Measurements from ENCODE around the gene NELL2. TPM values are rescaled to one million over a fixed set of nuclear protein-coding genes. Genes with fewer than 3 reads are reported as not detected.
"Not testable (repeated sequence)": the region's sequence is repeated elsewhere in the genome, so short reads cannot be mapped to it uniquely, and the experiment has no call there.

The NELL2 gene
- total and polyA plus RNA-seq, 2 experiments from 2014 or later = not detected

- H3K9me2 ChIP-seq (ENCODE audit: insufficient read depth) = no peaks in the 10 kb centered on the region
- in situ Hi-C loops (cut with MboI) = no loop called here
- WGBS, 2 experiments (ENCODE audit: low coverage in 1 of 2, low lambda C conversion rate in 2 of 2, missing lambda C conversion rate in 2 of 2) = 48 to 56% methylated on average over 5 of the region's 5 CpGs
- H2AFZ ChIP-seq = no peak overlapping the region
- H4K20me1 ChIP-seq (ENCODE audit: insufficient read depth) = no peaks in the 10 kb centered on the region
- DNase-seq = no peak
- H3K36me3 ChIP-seq (ENCODE audit: low read depth) = no peaks in the 10 kb centered on the region
- H3K79me2 ChIP-seq (ENCODE audit: insufficient read depth) = no peaks in the 10 kb centered on the region
- no peak overlapping the region for H3K27ac ChIP-seq
- H3K4me1 ChIP-seq (ENCODE audit: insufficient read depth) = no peaks in the 10 kb centered on the region
- no peak for TF ChIP-seq EZH2phosphoT487 (IDR thresholded peaks at IDR 0.05; ENCODE audit: insufficient read depth, low read depth)
- TF ChIP-seq EZH2 (IDR thresholded peaks at IDR 0.05; ENCODE audit: insufficient read depth, poor library complexity, severe bottlenecking) = no peak
- no peak overlapping the region for H3K4me2 ChIP-seq (ENCODE audit: unreplicated experiment)
- no peak overlapping the region for H3K9ac ChIP-seq
- no peaks in the 10 kb centered on the region for H3K27me3 ChIP-seq (replicated peaks; ENCODE audit: insufficient read depth)
- H3F3A ChIP-seq (ENCODE audit: insufficient read depth) = no peaks in the 10 kb centered on the region
- no peaks in the 10 kb centered on the region for H3K9me3 ChIP-seq (ENCODE audit: low read depth)
- H3K4me3 ChIP-seq = no peak overlapping the region
Observed at GRCh38 chr12:44833561-44833960, 42.6 kb downstream of the NELL2 start.

- H3K79me2 ChIP-seq (ENCODE audit: insufficient read depth) = no peaks in the 10 kb centered on the region
- no peaks in the 10 kb centered on the region for H3K36me3 ChIP-seq (ENCODE audit: low read depth)
- H3F3A ChIP-seq (ENCODE audit: insufficient read depth) = no peaks in the 10 kb centered on the region
- H3K4me3 ChIP-seq = no peak overlapping the region
- no peak for DNase-seq
- H3K9ac ChIP-seq = no peak overlapping the region
- no peak overlapping the region for H3K4me2 ChIP-seq (ENCODE audit: unreplicated experiment)
- 0% methylated on average over 1 of the region's 1 CpG for WGBS, 2 experiments (ENCODE audit: low coverage in 1 of 2, low lambda C conversion rate in 2 of 2, missing lambda C conversion rate in 2 of 2)
- no peaks in the 10 kb centered on the region for H4K20me1 ChIP-seq (ENCODE audit: insufficient read depth)
- H3K27me3 ChIP-seq (replicated peaks; ENCODE audit: insufficient read depth) = no peaks in the 10 kb centered on the region
- H3K4me1 ChIP-seq (ENCODE audit: insufficient read depth) = no peaks in the 10 kb centered on the region
- no peaks in the 10 kb centered on the region for H3K9me3 ChIP-seq (ENCODE audit: low read depth)
- TF ChIP-seq EZH2 (IDR thresholded peaks at IDR 0.05; ENCODE audit: insufficient read depth, poor library complexity, severe bottlenecking) (no peak), EZH2phosphoT487 (IDR thresholded peaks at IDR 0.05; ENCODE audit: insufficient read depth, low read depth) (no peak)
- in situ Hi-C loops (cut with MboI) = no loop called here
- no peak overlapping the region for H2AFZ ChIP-seq
- H3K9me2 ChIP-seq (ENCODE audit: insufficient read depth) = no peaks in the 10 kb centered on the region
- H3K27ac ChIP-seq = no peak overlapping the region
Observed at GRCh38 chr12:44830566-44831055, 45.5 kb downstream of the NELL2 start.

GRCh38 chr12:44829045-44829444 is 47.1 kb downstream of the NELL2 start:
- DNase-seq = no peak
- Histone ChIP-seq H2AFZ (no peak overlapping the region), H4K20me1 (ENCODE audit: insufficient read depth) (no peaks in the 10 kb centered on the region), H3K4me1 (ENCODE audit: insufficient read depth) (no peaks in the 10 kb centered on the region), H3K27ac (no peak overlapping the region), H3K79me2 (ENCODE audit: insufficient read depth) (no peaks in the 10 kb centered on the region), H3K36me3 (ENCODE audit: low read depth) (no peaks in the 10 kb centered on the region), H3F3A (ENCODE audit: insufficient read depth) (no peaks in the 10 kb centered on the region), H3K4me3 (no peak overlapping the region), H3K9ac (no peak overlapping the region), H3K9me3 (ENCODE audit: low read depth) (no peaks in the 10 kb centered on the region), H3K4me2 (ENCODE audit: unreplicated experiment) (no peak overlapping the region), H3K9me2 (ENCODE audit: insufficient read depth) (no peaks in the 10 kb centered on the region), H3K27me3 (replicated peaks; ENCODE audit: insufficient read depth) (no peaks in the 10 kb centered on the region)
- in situ Hi-C loops (cut with MboI) = no loop called here
- TF ChIP-seq EZH2phosphoT487 (IDR thresholded peaks at IDR 0.05; ENCODE audit: insufficient read depth, low read depth) (no peak), EZH2 (IDR thresholded peaks at IDR 0.05; ENCODE audit: insufficient read depth, poor library complexity, severe bottlenecking) (no peak)
- 0 to 3% methylated on average over 1 of the region's 1 CpG for WGBS, 2 experiments (ENCODE audit: low coverage in 1 of 2, low lambda C conversion rate in 2 of 2, missing lambda C conversion rate in 2 of 2)

GRCh38 chr12:44827832-44828438 is 48.2 kb downstream of the NELL2 start:
- Histone ChIP-seq H3K9me2 (ENCODE audit: insufficient read depth) (no peaks in the 10 kb centered on the region), H3K9ac (no peak overlapping the region), H3K4me1 (ENCODE audit: insufficient read depth) (no peaks in the 10 kb centered on the region), H3F3A (ENCODE audit: insufficient read depth) (no peaks in the 10 kb centered on the region), H3K4me3 (no peak overlapping the region), H2AFZ (no peak overlapping the region), H3K79me2 (ENCODE audit: insufficient read depth) (no peaks in the 10 kb centered on the region), H3K27ac (no peak overlapping the region), H3K9me3 (ENCODE audit: low read depth) (no peaks in the 10 kb centered on the region), H3K4me2 (ENCODE audit: unreplicated experiment) (no peak overlapping the region), H3K27me3 (replicated peaks; ENCODE audit: insufficient read depth) (no peaks in the 10 kb centered on the region), H3K36me3 (ENCODE audit: low read depth) (no peaks in the 10 kb centered on the region), H4K20me1 (ENCODE audit: insufficient read depth) (no peaks in the 10 kb centered on the region)
- in situ Hi-C loops (cut with MboI) = no loop called here
- 19 to 26% methylated on average over 3 of the region's 3 CpGs for WGBS, 2 experiments (ENCODE audit: low coverage in 1 of 2, low lambda C conversion rate in 2 of 2, missing lambda C conversion rate in 2 of 2)
- no peak for DNase-seq
- TF ChIP-seq EZH2phosphoT487 (IDR thresholded peaks at IDR 0.05; ENCODE audit: insufficient read depth, low read depth) (no peak), EZH2 (IDR thresholded peaks at IDR 0.05; ENCODE audit: insufficient read depth, poor library complexity, severe bottlenecking) (no peak)

GRCh38 chr12:44821702-44822101 is 54.4 kb downstream of the NELL2 start:
- H3K9me2 ChIP-seq (ENCODE audit: insufficient read depth); in situ Hi-C loops (cut with MboI); H3K36me3 ChIP-seq (ENCODE audit: low read depth); H3K79me2 ChIP-seq (ENCODE audit: insufficient read depth); H3K4me1 ChIP-seq (ENCODE audit: insufficient read depth); H3K9me3 ChIP-seq (ENCODE audit: low read depth); H3K27me3 ChIP-seq (replicated peaks; ENCODE audit: insufficient read depth); H3K9ac ChIP-seq; DNase-seq; H3K4me3 ChIP-seq; H3K4me2 ChIP-seq (ENCODE audit: unreplicated experiment); H3F3A ChIP-seq (ENCODE audit: insufficient read depth); H2AFZ ChIP-seq; H3K27ac ChIP-seq; H4K20me1 ChIP-seq (ENCODE audit: insufficient read depth): not testable (repeated sequence)
- 50 to 65% methylated on average over 8 of the region's 8 CpGs for WGBS, 2 experiments (ENCODE audit: low coverage in 1 of 2, low lambda C conversion rate in 2 of 2, missing lambda C conversion rate in 2 of 2)
